Panc1 (cell line): ENCODE measurements around the gene WDR83. TPM values are rescaled to one million over a fixed set of nuclear protein-coding genes. Genes with fewer than 3 reads are reported as not detected.

Experiments used
- ATAC-seq: fragments of 200-7000 bp; cut with Tn5 transposase; 2 replicates; pipeline ENCODE4 v1.9.1; 2020; ENCODE audit warnings: mild to moderate bottlenecking, moderate library complexity
- BruUV-seq: library from RNA; stranded (reverse); fragments of 400-500 nt; replicated peaks from 2 replicates; lab custom pipeline; 2021; lab: Mats Ljungman, UMichigan
- CTCF ChIA-PET: fragments of 300-600 bp; sonication (Branson Sonifier 250); formaldehyde crosslinking; loops from one replicate; lab custom pipeline; 2022; ENCODE audit warnings: antibody characterized with exemption; lab: Charles Lee
- POLR2A ChIA-PET: fragments of 300-600 bp; sonication (Branson Sonifier 250); formaldehyde crosslinking; loops from one replicate; lab custom pipeline; 2022; ENCODE audit warnings: antibody characterized with exemption; lab: Charles Lee
- DNase-seq: peaks from one replicate; pipeline ENCODE4 v3.0.0-alpha.2; 2010; ENCODE audit warnings: low read depth, low spot score
- H3K27ac ChIP-seq: 2 replicates; pipeline ENCODE4 v1.5.1; 2011; ENCODE audit warnings: mild to moderate bottlenecking, low read length, inconsistent platforms
- H3K27me3 ChIP-seq: fragments of 200-500 bp; sonication (Bioruptor generic); 2 replicates; pipeline ENCODE4 v1.6.0; 2014; ENCODE audit warnings: low read length, inconsistent platforms; ENCODE audit not compliant: control insufficient read depth, insufficient read depth
- H3K36me3 ChIP-seq: fragments of 200-500 bp; sonication (Bioruptor generic); 2 replicates; pipeline ENCODE4 v1.5.1; 2014; ENCODE audit warnings: inconsistent platforms, mild to moderate bottlenecking, low read length, moderate library complexity; ENCODE audit not compliant: control insufficient read depth, insufficient read depth
- H3K4me1 ChIP-seq: 2 replicates; pipeline ENCODE4 v1.5.1; 2011; ENCODE audit warnings: inconsistent platforms, mild to moderate bottlenecking, low read length, moderate library complexity; ENCODE audit not compliant: control insufficient read depth, insufficient read depth
- H3K4me3 ChIP-seq, 2 experiments: 2 replicates each; pipeline ENCODE4 v1.5.1; 2011 to 2012; ENCODE audit warnings: low read depth in 2 of 2, low read length in 2 of 2, mild to moderate bottlenecking in 2 of 2, inconsistent platforms in 1 of 2, moderate library complexity in 1 of 2
- H3K9me3 ChIP-seq: fragments of 200-500 bp; sonication (Bioruptor generic); 2 replicates; pipeline ENCODE4 v1.5.1; 2014; ENCODE audit warnings: low read depth, mild to moderate bottlenecking, inconsistent platforms, low read length, moderate library complexity; ENCODE audit not compliant: control insufficient read depth, insufficient read depth
- CTCF ChIP-seq: fragments of 450-650 bp; IDR thresholded peaks from 2 replicates; pipeline ENCODE4 v1.5.1; 2017; ENCODE audit warnings: mild to moderate bottlenecking
- POLR2AphosphoS5 ChIP-seq: IDR thresholded peaks from 2 replicates; pipeline ENCODE4 v1.6.1; 2012; ENCODE audit warnings: mild to moderate bottlenecking, low read depth, low read length, moderate library complexity
- REST ChIP-seq, 2 experiments: IDR thresholded peaks; 2 replicates each; pipeline ENCODE4 v1.6.1; 2011 to 2012; ENCODE audit warnings: low read depth in 2 of 2, control low read depth in 1 of 2, low read length in 1 of 2, mild to moderate bottlenecking in 1 of 2, moderate library complexity in 1 of 2; ENCODE audit not compliant: insufficient read depth in 1 of 2
- SIN3A ChIP-seq: IDR thresholded peaks from 2 replicates; pipeline ENCODE4 v1.6.1; 2012; ENCODE audit warnings: low read depth, mild to moderate bottlenecking, low read length, moderate library complexity, borderline replicate concordance; ENCODE audit not compliant: insufficient read depth
- TCF7L2 ChIP-seq: IDR thresholded peaks from 2 replicates; pipeline ENCODE4 v1.6.1; 2011; ENCODE audit warnings: mild to moderate bottlenecking, low read depth, low read length, inconsistent platforms
- in situ Hi-C: cut with HindIII; loops from 2 replicates; pipeline ENCODE4 v1.10.0; 2016; ENCODE audit warnings: low sequenced_read_pairs, low pct_unique_long_range_greater_than_20kb
- intact Hi-C: fragments of 100-400 bp; cut with micrococcal nuclease; formaldehyde crosslinking; loops from one replicate; pipeline ENCODE4 v1.10.0; 2022; ENCODE audit not compliant: unreplicated experiment
- total RNA-seq: library from RNA; stranded (reverse); gene quantifications from one replicate; pipeline ENCODE4 v1.2.1, GENCODE V29; 2021; ENCODE audit not compliant: unreplicated experiment

WDR83 gene
- total RNA-seq, 1 experiment from 2014 or later, result 10.8 TPM

DNA sequence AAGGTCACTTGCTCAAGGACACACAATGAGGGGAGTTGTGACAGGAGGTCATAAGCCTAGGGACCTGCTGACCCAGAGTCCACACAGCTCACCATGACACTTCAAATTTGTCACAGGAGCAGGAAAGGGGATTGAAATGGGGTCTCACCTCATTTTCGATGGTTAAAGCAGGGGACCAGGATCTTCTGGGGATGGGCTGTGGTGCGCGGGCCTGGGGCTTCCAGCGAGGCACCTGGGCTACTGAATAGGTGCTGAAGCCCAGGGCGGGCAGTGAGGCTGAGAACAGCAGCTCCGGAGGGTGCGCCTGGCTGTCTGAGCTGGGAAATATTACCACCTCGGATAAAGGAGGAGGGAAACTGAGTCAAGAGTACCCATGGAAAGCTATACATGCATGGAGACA, 11.1 kb upstream of the WDR83 start:
- H3K4me3 ChIP-seq, result no peak overlapping the region
- H3K36me3 ChIP-seq, result no peaks in the 10 kb centered on the region
- in situ Hi-C loops, result no loop called here
- POLR2A ChIA-PET, result no interaction called here
- H3K9me3 ChIP-seq, result no peaks in the 10 kb centered on the region
- no peak overlapping the region for H3K27ac ChIP-seq
- DNase-seq, result no peak
- BruUV-seq, result no TSS peak
- no peaks in the 10 kb centered on the region for H3K4me1 ChIP-seq
- CTCF ChIA-PET, result no interaction called here
- H3K27me3 ChIP-seq, result no peaks in the 10 kb centered on the region
- ATAC-seq, result no peak
- intact Hi-C loops, result no loop called here
- TF ChIP-seq REST (IDR thresholded peaks at IDR 0.05; ENCODE audit: insufficient read depth in 1 of 2, low read depth in 2 of 2, low read length in 1 of 2) (no peak), POLR2AphosphoS5 (no peak), SIN3A (no peak), TCF7L2 (no peak), CTCF (no peak)

DNA sequence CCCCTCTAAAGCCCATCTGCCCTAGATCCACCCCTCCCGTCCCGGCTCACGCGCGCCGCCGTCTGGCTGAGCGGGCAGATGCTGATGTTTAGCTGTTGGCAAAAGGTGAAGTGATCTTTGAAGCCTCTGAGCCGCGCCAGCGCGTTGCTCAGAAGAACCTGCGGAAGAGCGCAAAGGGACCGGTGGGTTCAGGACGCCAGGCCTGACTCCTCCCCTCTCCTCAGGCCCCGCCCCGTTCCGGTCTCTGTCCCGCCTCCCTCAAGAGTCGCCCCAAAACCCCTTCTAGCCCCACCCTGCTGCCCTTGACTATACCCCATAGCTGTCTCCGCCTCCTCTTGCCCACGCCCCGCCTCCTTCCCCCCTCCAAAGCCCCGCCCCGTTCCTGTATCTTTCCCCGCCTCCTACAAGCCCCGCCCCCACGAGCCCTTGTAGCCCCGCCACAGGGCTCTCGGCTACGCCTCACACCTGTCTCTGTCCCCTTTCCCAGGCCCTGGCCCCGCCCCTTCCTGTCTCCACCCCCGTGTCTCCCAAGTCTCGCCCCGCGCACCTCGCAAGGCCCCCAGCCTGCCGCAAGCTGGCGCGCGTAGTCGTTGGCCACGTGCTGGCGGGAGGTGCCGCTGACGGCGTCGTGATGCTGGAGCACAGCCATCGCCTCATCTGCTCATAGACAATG, 9.6 kb upstream of the WDR83 start:
- H3K9me3 ChIP-seq, result no peaks in the 10 kb centered on the region
- H3K27me3 ChIP-seq, result no peaks in the 10 kb centered on the region
- in situ Hi-C loops, result no loop called here
- BruUV-seq, result no TSS peak
- no peak overlapping the region for H3K4me3 ChIP-seq
- no peaks in the 10 kb centered on the region for H3K4me1 ChIP-seq
- TF ChIP-seq SIN3A (no peak), POLR2AphosphoS5 (no peak), TCF7L2 (no peak), CTCF (no peak), REST (IDR thresholded peaks at IDR 0.05; ENCODE audit: insufficient read depth in 1 of 2, low read depth in 2 of 2, low read length in 1 of 2) (no peak)
- ChIA-PET CTCF (no interaction called here), POLR2A (no interaction called here)
- ATAC-seq (peak; percentile 51), DNase-seq (no peak)
- no peak overlapping the region for H3K27ac ChIP-seq
- no peaks in the 10 kb centered on the region for H3K36me3 ChIP-seq
- intact Hi-C loops, result no loop called here
